ENCODE measurements around the gene SDHAF1.

- TF ChIP-seq CTCF (IDR thresholded peaks at IDR 0.05; ENCODE audit: control extremely low read depth in 1 of 3, insufficient read depth in 1 of 3, low read depth in 1 of 3, low read length in 3 of 3) (no peak), TAF1 (IDR thresholded peaks at IDR 0.05; ENCODE audit: low read depth, low read length) (no peak), RAD21 (IDR thresholded peaks at IDR 0.05 in 1 of 2, conservative IDR thresholded peaks at IDR 0.05 in 1 of 2; ENCODE audit: low read depth in 2 of 2, low read length in 2 of 2) (no peak), YY1 (IDR thresholded peaks at IDR 0.05; ENCODE audit: low read depth, low read length) (no peak), SP1 (IDR thresholded peaks at IDR 0.05; ENCODE audit: low read depth, low read length) (no peak), MAX (IDR thresholded peaks at IDR 0.05) (no peak), POLR2AphosphoS5 (IDR thresholded peaks at IDR 0.05; ENCODE audit: low read depth, low read length) (no peak), CEBPB (IDR thresholded peaks at IDR 0.05; ENCODE audit: low read depth, low read length) (no peak)
Observed at GRCh38 chr19:35990156-35990555, 4.8 kb upstream of the SDHAF1 start.

Data from H1 (cell line).